ENCODE data around the gene ATP1B4. TPM values are rescaled to one million over a fixed set of nuclear protein-coding genes. Genes with fewer than 3 reads are reported as not detected.
"Not testable (repeated sequence)": the region's sequence is repeated elsewhere in the genome, so short reads cannot be mapped to it uniquely, and the experiment has no call there.

The ATP1B4 gene
- total and polyA plus RNA-seq, 12 donors = 0.11 to 4.6 (median 0.72) TPM; not detected in 4

DNA sequence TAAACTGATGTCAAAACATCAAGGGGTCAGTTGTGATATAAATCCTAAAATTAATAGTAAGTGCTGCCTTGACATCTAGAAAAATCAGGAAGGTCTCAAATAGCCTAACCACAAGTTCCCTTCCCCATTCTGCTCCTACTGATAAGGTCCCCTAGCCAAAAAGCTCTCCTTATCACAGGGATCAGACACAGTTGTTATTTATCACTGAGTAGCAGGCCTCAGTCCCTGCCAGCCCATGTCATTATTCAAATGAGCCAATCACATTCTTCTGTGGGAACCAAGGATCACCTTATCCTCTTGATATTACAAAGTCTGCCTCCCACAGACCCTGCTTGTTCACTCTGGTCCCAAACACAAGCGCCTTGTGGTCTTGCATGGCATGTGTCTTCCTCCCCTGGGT lies 27.3 kb upstream of the ATP1B4 start:
- Histone ChIP-seq H3K27me3 (no peaks in the 10 kb centered on the region), H3K4me1 (no peaks in the 10 kb centered on the region), H3K4me3 (no peak overlapping the region), H3K27ac (no peak overlapping the region), H3K36me3 (no peaks in the 10 kb centered on the region), H3K9me3 (peaks cover 0 to 51% (median 16%) of the 10 kb centered on the region in 11 donors)
- WGBS, 2 donors = 67 to 87% methylated on average over 1 of the region's 1 CpG
- TF ChIP-seq CTCF (IDR thresholded peaks at IDR 0.05) = no peak
- no peak for DNase-seq
- intact Hi-C loops (cut with DNase I) = no loop called here
- ATAC-seq = no peak

DNA sequence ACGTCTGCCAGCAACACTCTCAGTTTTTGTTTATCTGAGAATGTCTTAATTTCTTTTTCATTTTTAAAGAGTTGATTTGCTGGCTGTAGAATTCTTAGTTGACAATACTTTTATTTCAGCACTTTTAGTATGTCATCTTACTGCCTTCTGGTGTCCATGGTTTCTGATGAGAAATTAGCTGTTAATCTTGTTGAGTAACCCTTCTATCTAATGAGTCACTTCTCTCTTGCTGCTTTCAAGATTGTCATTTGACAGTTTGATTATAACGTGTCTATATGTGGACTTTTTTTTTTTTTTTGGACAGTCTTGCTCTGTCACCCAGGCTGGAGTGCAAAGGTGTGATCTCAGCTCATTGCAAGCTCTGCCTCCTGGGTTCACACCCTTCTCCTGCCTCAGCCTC lies 26.6 kb upstream of the ATP1B4 start:
- no peaks in the 10 kb centered on the region for H3K27me3 ChIP-seq
- DNase-seq (no peak), ATAC-seq (no peak)
- H3K27ac ChIP-seq = no peak overlapping the region
- intact Hi-C loops (cut with DNase I) = no loop called here
- H3K4me3 ChIP-seq = no peak overlapping the region
- H3K36me3 ChIP-seq = no peaks in the 10 kb centered on the region
- no peaks in the 10 kb centered on the region for H3K4me1 ChIP-seq
- TF ChIP-seq CTCF (IDR thresholded peaks at IDR 0.05) = no peak
- H3K9me3 ChIP-seq = peaks cover 0 to 58% (median 16%) of the 10 kb centered on the region in 11 donors
- 44 to 73% methylated on average over 2 of the region's 2 CpGs for WGBS, 2 donors

DNA sequence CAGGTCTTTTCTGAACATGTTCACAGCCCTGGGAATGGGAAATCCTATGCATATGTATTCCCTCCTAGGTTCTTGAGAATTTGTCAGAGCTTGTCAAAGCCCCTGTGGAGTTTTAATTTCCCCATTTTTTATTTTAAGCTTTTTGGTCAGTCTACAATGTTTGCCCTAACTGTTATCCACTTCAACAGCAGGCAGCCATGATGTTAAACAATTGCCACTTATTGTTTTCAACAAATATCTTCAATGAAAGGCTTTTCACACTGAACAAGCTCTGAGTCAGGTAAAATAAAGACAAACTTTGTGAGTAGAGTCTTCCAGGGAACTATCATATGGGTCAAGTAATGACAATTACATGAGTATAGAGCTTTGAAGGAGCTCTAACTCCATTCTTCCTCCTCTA lies 25.0 kb upstream of the ATP1B4 start:
- no peak overlapping the region for H3K4me3 ChIP-seq
- H3K27ac ChIP-seq = no peak overlapping the region
- H3K36me3 ChIP-seq = no peaks in the 10 kb centered on the region
- H3K27me3 ChIP-seq = no peaks in the 10 kb centered on the region
- H3K9me3 ChIP-seq = peaks cover 0 to 60% (median 16%) of the 10 kb centered on the region in 11 donors
- ATAC-seq = no peak
- intact Hi-C loops (cut with DNase I) = no loop called here
- no peak for DNase-seq
- TF ChIP-seq CTCF (IDR thresholded peaks at IDR 0.05) = no peak
- H3K4me1 ChIP-seq = no peaks in the 10 kb centered on the region

DNA sequence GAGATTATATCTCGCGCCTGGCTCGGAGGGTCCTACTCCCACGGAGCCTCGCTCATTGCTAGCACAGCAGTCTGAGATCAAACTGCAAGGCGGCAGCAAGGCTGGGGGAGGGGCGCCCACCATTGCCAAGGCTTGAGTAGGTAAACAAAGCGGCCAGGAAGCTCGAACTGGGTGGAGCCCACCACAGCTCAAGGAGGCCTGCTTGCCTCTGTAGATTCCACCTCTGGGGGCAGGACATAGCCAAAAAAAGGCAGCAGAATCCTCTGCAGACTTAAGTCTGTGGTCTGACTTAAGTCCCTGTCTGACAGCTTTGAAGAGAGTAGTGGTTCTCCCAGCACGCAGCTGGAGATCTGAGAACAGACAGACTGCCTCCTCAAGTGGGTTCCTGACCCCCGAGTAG lies 17.3 kb upstream of the ATP1B4 start:
- H3K9me3 ChIP-seq; ATAC-seq; H3K4me1 ChIP-seq; H3K36me3 ChIP-seq; H3K27ac ChIP-seq; H3K4me3 ChIP-seq; H3K27me3 ChIP-seq; intact Hi-C loops (cut with DNase I); DNase-seq: not testable (repeated sequence)
- 77 to 78% methylated on average over 9 to 11 of the region's 11 CpGs for WGBS, 2 donors

DNA sequence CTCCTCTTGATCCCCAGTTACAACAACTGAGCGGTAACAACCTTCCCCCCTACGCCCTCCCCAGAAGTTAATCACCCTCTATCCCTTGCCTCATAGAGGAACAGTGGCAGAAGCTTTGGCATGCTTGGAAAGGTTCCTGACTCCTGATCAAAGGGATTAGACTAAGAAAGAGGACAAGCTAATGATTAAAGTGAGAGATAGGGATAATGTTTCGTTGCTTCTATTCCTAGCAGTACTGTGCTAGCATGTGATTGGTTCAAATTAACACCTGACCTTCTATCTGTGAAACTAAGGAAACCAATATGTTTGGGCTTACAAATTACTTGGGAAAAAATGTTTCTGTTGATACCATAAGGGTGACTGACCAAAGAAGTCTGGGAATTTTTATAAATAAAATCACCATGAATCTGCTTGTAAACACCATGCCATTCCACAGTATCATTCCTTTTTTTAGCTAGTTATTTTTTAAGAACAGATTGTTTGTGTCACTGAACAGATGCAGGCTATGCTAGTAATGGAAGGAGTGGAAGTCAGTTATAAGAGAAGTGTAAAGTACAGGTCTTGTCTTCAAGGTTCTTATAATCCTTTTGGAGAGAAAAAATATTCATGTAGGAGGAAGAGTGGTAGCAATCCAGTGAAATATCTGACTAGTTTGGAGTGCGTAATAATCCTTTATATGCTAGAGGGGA lies 11.3 kb upstream of the ATP1B4 start:
- WGBS, 2 donors = 73 to 76% methylated on average over 4 of the region's 4 CpGs
- ATAC-seq = no peak
- no peak overlapping the region for H3K27ac ChIP-seq

More for the DNA sequence above, 11.3 kb upstream of the ATP1B4 start:
- no peak for DNase-seq
- Histone ChIP-seq H3K9me3 (no peaks in the 10 kb centered on the region), H3K36me3 (no peaks in the 10 kb centered on the region), H3K27me3 (no peaks in the 10 kb centered on the region), H3K4me1 (no peaks in the 10 kb centered on the region), H3K4me3 (no peak overlapping the region)
- no peak for TF ChIP-seq CTCF (IDR thresholded peaks at IDR 0.05)
- intact Hi-C loops (cut with DNase I) = no loop called here
